ENCODE results near the gene ATP8A2. TPM values are rescaled to one million over a fixed set of nuclear protein-coding genes. Genes with fewer than 3 reads are reported as not detected.

ATP8A2 gene
- total RNA-seq, 1 experiment from 2014 or later, result 5.2 TPM

DNA sequence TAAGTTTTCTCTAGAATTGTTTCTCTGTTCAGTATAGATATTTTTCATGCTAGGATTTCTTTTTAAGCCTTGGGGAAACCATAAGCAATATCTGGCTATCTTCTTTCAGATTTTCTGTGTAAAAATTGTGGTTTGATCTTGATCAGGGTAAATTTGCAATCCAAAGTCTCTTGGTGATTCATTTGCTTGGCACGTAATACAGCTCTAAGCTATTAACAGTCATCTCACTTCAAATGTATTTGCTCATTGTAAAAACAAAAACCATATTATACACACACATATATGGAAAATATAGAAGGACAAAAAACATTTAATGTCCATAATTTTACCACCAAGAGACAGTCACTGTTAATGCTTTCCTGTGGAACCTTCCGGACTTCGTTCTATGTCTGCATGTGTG is 489.1 kb downstream of the ATP8A2 start:
- TF ChIP-seq ZNF532 (CRISPR knock-in tag; IDR thresholded peaks at IDR 0.05; ENCODE audit: borderline replicate concordance) (no peak), GRHL2 (CRISPR knock-in tag; IDR thresholded peaks at IDR 0.05; ENCODE audit: insufficient replicate concordance, severe bottlenecking) (no peak)
- ATAC-seq (no peak), DNase-seq (ENCODE audit: low spot score) (no peak)
- Mint-ChIP-seq H3K27me3 (ENCODE audit: low read depth) (no peaks in the 10 kb centered on the region), H3K27ac (no peak overlapping the region), H3K4me3 (no peak overlapping the region), H3K4me1 (peaks cover 2% of the 10 kb centered on the region), H3K9me3 (no peaks in the 10 kb centered on the region), H3K36me3 (no peaks in the 10 kb centered on the region)
- CTCF ChIA-PET, result interaction anchor here (1.0 to 1.4 kb wide), 2 partner anchors 18 to 31 kb away, joined by 3 read pairs; no protein-coding TSS in a partner anchor
- POLR2A ChIA-PET, result no interaction called here

GRCh38 chr13:25862156-25862555 is 490.4 kb downstream of the ATP8A2 start:
- TF ChIP-seq, protein P1, sequence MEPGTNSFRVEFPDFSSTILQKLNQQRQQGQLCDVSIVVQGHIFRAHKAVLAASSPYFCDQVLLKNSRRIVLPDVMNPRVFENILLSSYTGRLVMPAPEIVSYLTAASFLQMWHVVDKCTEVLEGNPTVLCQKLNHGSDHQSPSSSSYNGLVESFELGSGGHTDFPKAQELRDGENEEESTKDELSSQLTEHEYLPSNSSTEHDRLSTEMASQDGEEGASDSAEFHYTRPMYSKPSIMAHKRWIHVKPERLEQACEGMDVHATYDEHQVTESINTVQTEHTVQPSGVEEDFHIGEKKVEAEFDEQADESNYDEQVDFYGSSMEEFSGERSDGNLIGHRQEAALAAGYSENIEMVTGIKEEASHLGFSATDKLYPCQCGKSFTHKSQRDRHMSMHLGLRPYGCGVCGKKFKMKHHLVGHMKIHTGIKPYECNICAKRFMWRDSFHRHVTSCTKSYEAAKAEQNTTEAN (CRISPR knock-in tag; IDR thresholded peaks at IDR 0.05), result no peak
- TF ChIP-seq TEAD1 (CRISPR knock-in tag; IDR thresholded peaks at IDR 0.05) (no peak), MAX (CRISPR knock-in tag; IDR thresholded peaks at IDR 0.05) (no peak), ZNF219 (CRISPR knock-in tag; IDR thresholded peaks at IDR 0.05; ENCODE audit: borderline replicate concordance) (no peak), TP53 (CRISPR knock-in tag; IDR thresholded peaks at IDR 0.05) (no peak)
- TF ChIP-seq, protein P2, sequence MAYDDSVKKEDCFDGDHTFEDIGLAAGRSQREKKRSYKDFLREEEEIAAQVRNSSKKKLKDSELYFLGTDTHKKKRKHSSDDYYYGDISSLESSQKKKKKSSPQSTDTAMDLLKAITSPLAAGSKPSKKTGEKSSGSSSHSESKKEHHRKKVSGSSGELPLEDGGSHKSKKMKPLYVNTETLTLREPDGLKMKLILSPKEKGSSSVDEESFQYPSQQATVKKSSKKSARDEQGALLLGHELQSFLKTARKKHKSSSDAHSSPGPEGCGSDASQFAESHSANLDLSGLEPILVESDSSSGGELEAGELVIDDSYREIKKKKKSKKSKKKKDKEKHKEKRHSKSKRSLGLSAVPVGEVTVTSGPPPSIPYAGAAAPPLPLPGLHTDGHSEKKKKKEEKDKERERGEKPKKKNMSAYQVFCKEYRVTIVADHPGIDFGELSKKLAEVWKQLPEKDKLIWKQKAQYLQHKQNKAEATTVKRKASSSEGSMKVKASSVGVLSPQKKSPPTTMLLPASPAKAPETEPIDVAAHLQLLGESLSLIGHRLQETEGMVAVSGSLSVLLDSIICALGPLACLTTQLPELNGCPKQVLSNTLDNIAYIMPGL (CRISPR knock-in tag; IDR thresholded peaks at IDR 0.05), result no peak
- TF ChIP-seq, protein P3, sequence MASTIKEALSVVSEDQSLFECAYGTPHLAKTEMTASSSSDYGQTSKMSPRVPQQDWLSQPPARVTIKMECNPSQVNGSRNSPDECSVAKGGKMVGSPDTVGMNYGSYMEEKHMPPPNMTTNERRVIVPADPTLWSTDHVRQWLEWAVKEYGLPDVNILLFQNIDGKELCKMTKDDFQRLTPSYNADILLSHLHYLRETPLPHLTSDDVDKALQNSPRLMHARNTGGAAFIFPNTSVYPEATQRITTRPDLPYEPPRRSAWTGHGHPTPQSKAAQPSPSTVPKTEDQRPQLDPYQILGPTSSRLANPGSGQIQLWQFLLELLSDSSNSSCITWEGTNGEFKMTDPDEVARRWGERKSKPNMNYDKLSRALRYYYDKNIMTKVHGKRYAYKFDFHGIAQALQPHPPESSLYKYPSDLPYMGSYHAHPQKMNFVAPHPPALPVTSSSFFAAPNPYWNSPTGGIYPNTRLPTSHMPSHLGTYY (CRISPR knock-in tag; IDR thresholded peaks at IDR 0.05), result no peak

DNA sequence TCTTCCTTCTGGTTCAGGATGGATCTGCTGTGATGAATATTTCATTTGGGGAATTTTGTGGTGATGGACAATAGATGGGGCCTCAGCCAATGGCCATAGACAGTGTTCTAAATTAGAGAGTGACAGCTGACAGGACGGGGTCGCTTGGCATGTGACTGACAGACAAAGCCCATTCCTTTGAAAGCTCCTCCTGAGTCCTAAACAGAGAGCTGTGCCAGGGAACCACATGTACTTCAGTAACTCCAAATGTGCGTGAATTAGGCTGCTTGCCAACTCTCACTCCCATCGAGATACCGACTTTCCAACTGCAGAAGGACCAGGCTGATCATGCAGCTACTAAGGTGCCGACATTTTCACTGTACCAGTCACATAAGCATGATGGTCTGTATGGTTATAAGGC is 492.3 kb downstream of the ATP8A2 start:
- ATAC-seq (no peak), DNase-seq (ENCODE audit: low spot score) (no peak)
- Mint-ChIP-seq H3K27ac (no peak overlapping the region), H3K36me3 (no peaks in the 10 kb centered on the region), H3K9me3 (no peaks in the 10 kb centered on the region), H3K27me3 (ENCODE audit: low read depth) (no peaks in the 10 kb centered on the region), H3K4me3 (no peak overlapping the region), H3K4me1 (peaks cover 21% of the 10 kb centered on the region)
- ChIA-PET CTCF (no interaction called here), POLR2A (no interaction called here)
- no peak for TF ChIP-seq EMX1 (CRISPR knock-in tag; IDR thresholded peaks at IDR 0.05)
- TF ChIP-seq ESRRA (CRISPR knock-in tag; IDR thresholded peaks at IDR 0.05; ENCODE audit: borderline replicate concordance), result no peak
- no peak for TF ChIP-seq ATF6 (CRISPR knock-in tag; IDR thresholded peaks at IDR 0.05)
- no peak for TF ChIP-seq CTCF (IDR thresholded peaks at IDR 0.05)
- TF ChIP-seq, protein P4, sequence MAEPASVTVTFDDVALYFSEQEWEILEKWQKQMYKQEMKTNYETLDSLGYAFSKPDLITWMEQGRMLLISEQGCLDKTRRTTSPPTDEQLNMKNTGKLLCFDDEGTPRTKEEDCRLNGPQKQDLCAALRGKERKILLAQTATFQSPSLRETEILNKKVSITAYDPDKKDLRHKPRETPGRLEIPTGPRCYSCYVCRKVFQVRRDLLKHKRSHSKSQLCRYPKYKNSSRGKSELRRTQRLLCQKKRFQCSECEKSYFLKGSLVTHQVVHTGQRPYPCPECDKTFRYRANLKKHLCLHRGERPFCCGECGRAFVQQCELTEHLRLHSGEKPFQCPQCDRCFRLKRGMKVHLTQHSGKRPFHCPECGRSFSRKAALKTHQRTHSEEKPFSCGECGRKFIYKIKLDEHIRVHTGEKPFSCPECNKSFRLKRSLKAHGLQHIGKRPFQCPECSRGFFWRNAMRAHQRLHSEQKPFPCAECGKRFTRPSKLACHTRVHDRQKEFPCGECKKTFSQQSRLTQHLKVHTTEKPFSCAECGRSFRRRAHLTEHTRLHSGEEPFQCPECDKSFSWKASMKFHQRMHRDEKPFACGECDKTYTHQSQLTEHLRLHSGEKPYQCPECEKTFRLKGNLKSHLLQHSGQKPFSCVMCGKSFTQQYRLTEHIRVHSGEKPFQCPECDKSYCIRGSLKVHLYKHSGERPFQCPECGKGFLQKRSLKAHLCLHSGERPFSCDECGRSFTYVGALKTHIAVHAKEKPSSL (CRISPR knock-in tag; conservative IDR thresholded peaks at IDR 0.05), result no peak
- no peak for TF ChIP-seq CDX4 (CRISPR knock-in tag; IDR thresholded peaks at IDR 0.05; ENCODE audit: borderline replicate concordance)
- no peak for TF ChIP-seq SMAD4 (CRISPR knock-in tag; IDR thresholded peaks at IDR 0.05)

More at GRCh38 chr13:25862156-25862555, 490.4 kb downstream of the ATP8A2 start:
- ChIA-PET POLR2A (no interaction called here), CTCF (no interaction called here)
- H3K4me1 Mint-ChIP-seq, result peaks cover 10% of the 10 kb centered on the region
- DNase-seq (ENCODE audit: low spot score) (no peak), ATAC-seq (no peak)
- no peak overlapping the region for H3K27ac Mint-ChIP-seq
- no peak overlapping the region for H3K4me3 Mint-ChIP-seq
- H3K9me3 Mint-ChIP-seq, result no peaks in the 10 kb centered on the region
- H3K36me3 Mint-ChIP-seq, result no peaks in the 10 kb centered on the region
- H3K27me3 Mint-ChIP-seq (ENCODE audit: low read depth), result no peaks in the 10 kb centered on the region

Data from WTC11 (cell line).